Endothelial cell of umbilical vein (primary cell): ENCODE results near the gene ZNF768. TPM values are rescaled to one million over a fixed set of nuclear protein-coding genes. Genes with fewer than 3 reads are reported as not detected.

ENCODE experiments used
- BruUV-seq: library from RNA; stranded (reverse); fragments of 400-500 nt; replicated peaks from 2 replicates; lab custom pipeline; 2021; lab: Mats Ljungman, UMichigan
- CTCF ChIA-PET: fragments of 300-600, 350-600 bp; sonication (Branson Sonifier 250); formaldehyde crosslinking; loops from one replicate; lab custom pipeline; 2021; ENCODE audit warnings: antibody characterized with exemption, inconsistent platforms; lab: Charles Lee
- POLR2A ChIA-PET: fragments of 300-600, 350-600 bp; sonication (Branson Sonifier 250); formaldehyde crosslinking; loops from one replicate; lab custom pipeline; 2021; ENCODE audit warnings: antibody characterized with exemption, inconsistent platforms; lab: Charles Lee
- DNase-seq: peaks from one replicate; pipeline ENCODE4 v3.0.0-alpha.2; 2011; ENCODE audit warnings: low read depth, low spot score
- FAIRE-seq: peaks from 2 replicates; lab custom pipeline; 2011; peaks lifted over from hg19 to GRCh38; lab: Jason Lieb, UNC
- H2AFZ ChIP-seq: 2 replicates; pipeline ENCODE4 v1.6.0; 2012; ENCODE audit warnings: low read depth, low read length, control low read depth, inconsistent platforms
- H3K27ac ChIP-seq: 2 replicates; pipeline ENCODE4 v1.5.1; 2011; ENCODE audit warnings: low read depth, mild to moderate bottlenecking, control low read depth, low read length, moderate library complexity; ENCODE audit not compliant: insufficient read depth
- H3K27me3 ChIP-seq, 2 experiments: 2 replicates each; pipeline versions ENCODE4 v1.6.0 to v1.6.1; 2011; ENCODE audit warnings: low read length in 2 of 2, mixed read lengths in 1 of 2; ENCODE audit not compliant: control insufficient read depth in 2 of 2, insufficient read depth in 2 of 2
- H3K36me3 ChIP-seq, 2 experiments: 2 replicates in 1 of 2; 3 replicates in 1 of 2; pipeline ENCODE4 v1.5.1; 2011; ENCODE audit warnings: low read length in 2 of 2, mild to moderate bottlenecking in 1 of 2, moderate library complexity in 1 of 2; ENCODE audit not compliant: control insufficient read depth in 2 of 2, insufficient read depth in 2 of 2; ENCODE audit errors: extremely low read depth in 1 of 2
- H3K4me1 ChIP-seq: 3 replicates; pipeline ENCODE4 v1.5.1; 2011; ENCODE audit warnings: mild to moderate bottlenecking, low read length; ENCODE audit not compliant: control insufficient read depth, insufficient read depth; ENCODE audit errors: extremely low read depth
- H3K4me2 ChIP-seq: 2 replicates; pipeline ENCODE4 v1.6.1; 2011; ENCODE audit warnings: low read length, control low read depth, mixed read lengths; ENCODE audit not compliant: insufficient read depth
- H3K4me3 ChIP-seq, 3 experiments: fragments of 200-600 bp in 1 of 3; sonication (generic), shearing (Covaris generic) in 1 of 3; replicated peaks in 1 of 3; 2 replicates each; pipeline ENCODE4 v1.5.1; 2011 to 2016; ENCODE audit warnings: control low read depth in 3 of 3, low read length in 3 of 3, mild to moderate bottlenecking in 2 of 3, inconsistent platforms in 1 of 3, low read depth in 1 of 3, moderate library complexity in 1 of 3; ENCODE audit not compliant: insufficient read depth in 1 of 3
- H3K79me2 ChIP-seq: 2 replicates; pipeline ENCODE4 v1.6.0; 2012; ENCODE audit warnings: low read length, inconsistent platforms; ENCODE audit not compliant: control insufficient read depth, insufficient read depth
- H3K9ac ChIP-seq: replicated peaks from 2 replicates; pipeline ENCODE3; 2011; ENCODE audit warnings: low read length, control low read depth; ENCODE audit not compliant: insufficient read depth; ENCODE audit errors: extremely low read depth
- H3K9me1 ChIP-seq: replicated peaks from 3 replicates; pipeline ENCODE4 v1.6.0; 2011; ENCODE audit warnings: mild to moderate bottlenecking, low read length; ENCODE audit not compliant: control insufficient read depth, insufficient read depth; ENCODE audit errors: extremely low read depth
- H3K9me3 ChIP-seq: replicated peaks from 2 replicates; pipeline ENCODE4 v1.5.1; 2012; ENCODE audit warnings: low read length, inconsistent platforms; ENCODE audit not compliant: control insufficient read depth, insufficient read depth
- H4K20me1 ChIP-seq: replicated peaks from 2 replicates; pipeline ENCODE3; 2011; ENCODE audit warnings: mild to moderate bottlenecking, low read length; ENCODE audit not compliant: control insufficient read depth, insufficient read depth; ENCODE audit errors: extremely low read depth
- EZH2 ChIP-seq: IDR thresholded peaks from 2 replicates; pipeline ENCODE4 v1.6.1; 2012; ENCODE audit warnings: borderline replicate concordance, low read depth, mild to moderate bottlenecking, moderate library complexity, low read length, inconsistent platforms; ENCODE audit not compliant: severe bottlenecking
- FOS ChIP-seq: IDR thresholded peaks from 2 replicates; pipeline ENCODE4 v1.6.1; 2011; ENCODE audit warnings: mild to moderate bottlenecking, low read length, moderate library complexity, borderline replicate concordance; ENCODE audit not compliant: insufficient read depth
- GATA2 ChIP-seq: IDR thresholded peaks from 2 replicates; pipeline ENCODE4 v1.7.0; 2011; ENCODE audit warnings: low read depth, mild to moderate bottlenecking, moderate library complexity, mixed read lengths, low read length; ENCODE audit not compliant: insufficient read length, insufficient read depth
- JUN ChIP-seq: IDR thresholded peaks from 2 replicates; pipeline ENCODE4 v1.6.1; 2011; ENCODE audit warnings: borderline replicate concordance, low read depth; ENCODE audit not compliant: insufficient read length, insufficient read depth
- MYC ChIP-seq: IDR thresholded peaks from one replicate; pipeline ENCODE4 v1.6.1; 2011; ENCODE audit warnings: mild to moderate bottlenecking, low read depth, low read length
- POLR2A ChIP-seq: IDR thresholded peaks from 2 replicates; pipeline ENCODE4 v1.6.1; 2012; ENCODE audit warnings: low read depth, mild to moderate bottlenecking, control low read depth, low read length
- POLR2AphosphoS5 ChIP-seq: IDR thresholded peaks from 2 replicates; pipeline ENCODE4 v1.6.1; 2012; ENCODE audit warnings: low read depth, mild to moderate bottlenecking, control low read depth, low read length, moderate library complexity; ENCODE audit not compliant: insufficient read depth
- dilution Hi-C: fragments of 300-500 bp; cut with MboI; formaldehyde crosslinking; loops from one replicate; pipeline ENCODE4 v1.15.0; 2019; ENCODE audit warnings: low sequenced_read_pairs; ENCODE audit not compliant: extremely low pct_ligation_motif_present
- intact Hi-C: fragments of 100-400 bp; cut with micrococcal nuclease; formaldehyde crosslinking; loops from one replicate; pipeline ENCODE4 v1.10.0; 2022
- polyA plus RNA-seq, 4 experiments: library from polyadenylated mRNA; depleted of rRNA in 3 of 4; stranded (reverse) in 3 of 4; unstranded in 1 of 4; fragments of >200 nt; gene quantifications; 2 replicates each; pipeline versions ENCODE4 v1.2.1 to v1.2.3, GENCODE V29; 2011 to 2012; ENCODE audit warnings: missing spikeins in 1 of 4
- total RNA-seq: library from RNA; stranded (reverse); gene quantifications from 2 replicates; pipeline ENCODE4 v1.2.3, GENCODE V29; 2021
- TF ChIP-seq, protein P1 (sequence below): IDR thresholded peaks from 2 replicates; pipeline ENCODE4 v1.6.1; 2011; ENCODE audit not compliant: insufficient read depth, insufficient read length
- TF ChIP-seq, protein P2 (sequence below), 2 donors: IDR thresholded peaks; 1 replicate in 1 of 2; 2 replicates in 1 of 2; pipeline ENCODE4 v1.5.1; 2011; ENCODE audit warnings: low read length in 2 of 2, mild to moderate bottlenecking in 2 of 2, moderate library complexity in 2 of 2, control low read depth in 1 of 2, inconsistent platforms in 1 of 2, low read depth in 1 of 2; ENCODE audit not compliant: insufficient read depth in 1 of 2; ENCODE audit errors: extremely low read depth in 1 of 2

Gene ZNF768
- total and polyA plus RNA-seq, 2 donors (not counting 3 experiments of a cell fraction or from before 2014, with no cell fraction given), result 24.2 to 24.7 TPM

DNA sequence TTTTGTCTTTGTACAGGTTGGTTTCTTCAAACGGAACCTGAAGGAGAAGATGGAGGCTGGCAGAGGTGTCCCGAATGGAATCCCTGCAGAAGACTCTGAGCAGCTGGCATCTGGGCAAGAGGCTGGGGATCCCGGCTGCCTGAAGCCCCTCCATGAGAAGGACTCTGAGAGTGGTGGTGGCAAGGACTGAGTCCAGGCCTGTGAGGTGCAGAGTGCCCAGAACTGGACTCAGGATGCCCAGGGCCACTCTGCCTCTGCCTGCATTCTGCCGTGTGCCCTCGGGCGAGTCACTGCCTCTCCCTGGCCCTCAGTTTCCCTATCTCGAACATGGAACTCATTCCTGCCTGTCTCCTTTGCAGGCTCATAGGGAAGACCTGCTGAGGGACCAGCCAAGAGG is 4.9 kb downstream of the ZNF768 start:
- dilution Hi-C loops (no loop called here), intact Hi-C loops (no loop called here)
- no peak overlapping the region for H3K27ac ChIP-seq
- BruUV-seq, result no TSS peak
- no peak for FAIRE-seq
- no peaks in the 10 kb centered on the region for H4K20me1 ChIP-seq
- H3K4me3 ChIP-seq, result no peak overlapping the region
- H3K79me2 ChIP-seq, result no peaks in the 10 kb centered on the region
- H3K4me1 ChIP-seq, result no peaks in the 10 kb centered on the region
- no peaks in the 10 kb centered on the region for H3K36me3 ChIP-seq
- no peaks in the 10 kb centered on the region for H3K9me1 ChIP-seq
- no peak for DNase-seq
- ChIA-PET POLR2A (no interaction called here), CTCF (interaction anchor here (0.9 to 2.4 kb wide), 4 partner anchors 9 to 77 kb away, joined by 3 to 5 read pairs (median 4); no protein-coding TSS in a partner anchor)
- H3K27me3 ChIP-seq, result no peaks in the 10 kb centered on the region
- TF ChIP-seq EZH2 (no peak), FOS (no peak), GATA2 (no peak)
- TF ChIP-seq, protein P1, sequence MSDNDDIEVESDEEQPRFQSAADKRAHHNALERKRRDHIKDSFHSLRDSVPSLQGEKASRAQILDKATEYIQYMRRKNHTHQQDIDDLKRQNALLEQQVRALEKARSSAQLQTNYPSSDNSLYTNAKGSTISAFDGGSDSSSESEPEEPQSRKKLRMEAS, result no peak
- no peak overlapping the region for H2AFZ ChIP-seq
- no peak overlapping the region for H3K4me2 ChIP-seq
- no peaks in the 10 kb centered on the region for H3K9me3 ChIP-seq
- no peak overlapping the region for H3K9ac ChIP-seq

DNA sequence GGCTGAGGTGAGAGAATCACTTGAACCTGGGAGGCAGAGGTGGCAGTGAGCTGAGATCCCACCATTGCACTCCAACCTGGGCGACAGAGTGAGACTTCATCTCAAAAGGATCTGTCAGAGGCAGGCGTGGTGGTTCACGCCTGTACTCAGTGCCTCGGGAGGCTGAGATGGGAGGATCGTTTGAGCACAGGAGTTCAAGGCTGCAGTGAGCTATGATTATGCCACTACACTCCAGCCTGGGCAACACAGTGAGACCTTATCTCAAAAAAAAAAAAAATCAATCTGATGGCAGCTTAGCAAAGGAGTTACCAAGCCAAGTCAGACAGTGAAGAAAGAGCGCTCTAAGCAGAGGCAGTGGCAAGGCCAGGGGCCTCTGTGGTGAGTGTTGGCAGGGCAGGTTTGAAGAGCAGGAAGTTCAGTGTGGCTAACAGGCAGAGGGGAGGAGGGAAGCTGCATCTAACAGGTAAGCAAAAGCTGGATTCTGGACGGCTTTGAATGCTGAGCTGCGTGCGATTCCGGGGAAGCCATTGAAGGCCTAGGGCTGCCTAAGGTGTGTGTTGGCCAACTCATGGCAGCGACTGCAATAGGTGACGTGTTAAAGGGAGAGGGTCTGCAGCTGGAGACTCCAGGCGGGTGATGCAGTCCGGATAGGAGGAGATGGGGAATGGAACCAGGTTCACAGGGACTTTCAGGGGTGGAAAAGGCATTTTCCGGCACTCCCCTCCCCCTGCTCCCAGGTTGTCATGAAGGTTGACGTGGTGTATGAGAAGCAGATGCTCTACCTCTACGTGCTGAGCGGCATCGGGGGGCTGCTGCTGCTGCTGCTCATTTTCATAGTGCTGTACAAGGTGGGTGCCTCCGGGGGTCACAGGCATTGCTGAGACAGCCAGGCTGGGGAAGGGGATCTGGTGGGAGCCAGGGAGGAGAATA is 7.0 kb downstream of the ZNF768 start:
- H3K36me3 ChIP-seq, result no peaks in the 10 kb centered on the region
- no peaks in the 10 kb centered on the region for H3K79me2 ChIP-seq
- H3K9me3 ChIP-seq, result no peaks in the 10 kb centered on the region
- TF ChIP-seq FOS (no peak), JUN (no peak), EZH2 (no peak), GATA2 (no peak), MYC (no peak), POLR2AphosphoS5 (no peak), POLR2A (no peak)
- TF ChIP-seq, protein P1, result no peak
- TF ChIP-seq, protein P2, sequence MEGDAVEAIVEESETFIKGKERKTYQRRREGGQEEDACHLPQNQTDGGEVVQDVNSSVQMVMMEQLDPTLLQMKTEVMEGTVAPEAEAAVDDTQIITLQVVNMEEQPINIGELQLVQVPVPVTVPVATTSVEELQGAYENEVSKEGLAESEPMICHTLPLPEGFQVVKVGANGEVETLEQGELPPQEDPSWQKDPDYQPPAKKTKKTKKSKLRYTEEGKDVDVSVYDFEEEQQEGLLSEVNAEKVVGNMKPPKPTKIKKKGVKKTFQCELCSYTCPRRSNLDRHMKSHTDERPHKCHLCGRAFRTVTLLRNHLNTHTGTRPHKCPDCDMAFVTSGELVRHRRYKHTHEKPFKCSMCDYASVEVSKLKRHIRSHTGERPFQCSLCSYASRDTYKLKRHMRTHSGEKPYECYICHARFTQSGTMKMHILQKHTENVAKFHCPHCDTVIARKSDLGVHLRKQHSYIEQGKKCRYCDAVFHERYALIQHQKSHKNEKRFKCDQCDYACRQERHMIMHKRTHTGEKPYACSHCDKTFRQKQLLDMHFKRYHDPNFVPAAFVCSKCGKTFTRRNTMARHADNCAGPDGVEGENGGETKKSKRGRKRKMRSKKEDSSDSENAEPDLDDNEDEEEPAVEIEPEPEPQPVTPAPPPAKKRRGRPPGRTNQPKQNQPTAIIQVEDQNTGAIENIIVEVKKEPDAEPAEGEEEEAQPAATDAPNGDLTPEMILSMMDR (IDR thresholded peaks at IDR 0.05; ENCODE audit: extremely low read depth in 1 of 2, insufficient read depth in 1 of 2, low read depth in 1 of 2, low read length in 2 of 2), result no peak
- FAIRE-seq (no peak), DNase-seq (no peak)
- intact Hi-C loops, result loop anchor here (5.0 kb wide), 1 partner anchor 62 kb away; no protein-coding TSS in a partner anchor
- H3K4me1 ChIP-seq, result no peaks in the 10 kb centered on the region
- H3K9me1 ChIP-seq, result no peaks in the 10 kb centered on the region
- no TSS peak for BruUV-seq
- H3K4me2 ChIP-seq, result no peak overlapping the region
- H4K20me1 ChIP-seq, result no peaks in the 10 kb centered on the region
- ChIA-PET CTCF (interaction anchor here (1.5 to 1.8 kb wide), 2 partner anchors 79 to 110 kb away, joined by 3 to 5 read pairs; no protein-coding TSS in a partner anchor), POLR2A (interaction anchor here (0.5 kb wide), 1 partner anchor 61 kb away, joined by 3 read pairs; no protein-coding TSS in a partner anchor)
- H3K9ac ChIP-seq, result no peak overlapping the region
- no peaks in the 10 kb centered on the region for H3K27me3 ChIP-seq
- no peak overlapping the region for H3K4me3 ChIP-seq
- dilution Hi-C loops, result no loop called here
- H2AFZ ChIP-seq, result no peak overlapping the region
- H3K27ac ChIP-seq, result no peak overlapping the region
